GM23248 (cell line): ENCODE results near the gene APOM. TPM values are rescaled to one million over a fixed set of nuclear protein-coding genes. Genes with fewer than 3 reads are reported as not detected.

Experiments
- DNase-seq: peaks from one replicate; pipeline ENCODE4 v3.0.0-alpha.2; 2015
- H2AFZ ChIP-seq: fragments of 200-600 bp; sonication (generic); 2 replicates; pipeline ENCODE4 v1.6.1; 2016; ENCODE audit warnings: antibody characterized with exemption
- H3F3A ChIP-seq: fragments of 200-600 bp; sonication (generic); 2 replicates; pipeline ENCODE4 v1.6.1; 2016; ENCODE audit warnings: mild to moderate bottlenecking, antibody characterized with exemption, mixed run types; ENCODE audit not compliant: insufficient read depth
- H3K27ac ChIP-seq: fragments of 200-600 bp; sonication (generic); 2 replicates; pipeline ENCODE4 v1.5.1; 2016; ENCODE audit warnings: mild to moderate bottlenecking
- H3K27me3 ChIP-seq: fragments of 200-600 bp; sonication (generic); replicated peaks from 2 replicates; pipeline ENCODE4 v1.6.1; 2016; ENCODE audit warnings: mild to moderate bottlenecking; ENCODE audit not compliant: insufficient read depth
- H3K36me3 ChIP-seq: fragments of 200-600 bp; sonication (generic); 2 replicates; pipeline ENCODE4 v1.6.1; 2016; ENCODE audit warnings: low read depth, mild to moderate bottlenecking
- H3K4me1 ChIP-seq: fragments of 200-600 bp; sonication (generic); 2 replicates; pipeline ENCODE4 v1.6.1; 2016; ENCODE audit warnings: mild to moderate bottlenecking; ENCODE audit not compliant: insufficient read depth
- H3K4me2 ChIP-seq: fragments of 200-600 bp; sonication (generic); one replicate; pipeline ENCODE4 v1.6.1; 2016; ENCODE audit warnings: mild to moderate bottlenecking; ENCODE audit not compliant: unreplicated experiment
- H3K4me3 ChIP-seq: fragments of 200-600 bp; sonication (generic); 2 replicates; pipeline ENCODE4 v1.5.1; 2016; ENCODE audit warnings: mild to moderate bottlenecking
- H3K79me2 ChIP-seq: fragments of 200-600 bp; sonication (generic); 2 replicates; pipeline ENCODE4 v1.6.1; 2016; ENCODE audit warnings: mild to moderate bottlenecking; ENCODE audit not compliant: insufficient read depth
- H3K9ac ChIP-seq: fragments of 200-600 bp; sonication (generic); 2 replicates; pipeline ENCODE4 v1.6.1; 2016; ENCODE audit warnings: mild to moderate bottlenecking
- H3K9me2 ChIP-seq: fragments of 200-600 bp; sonication (generic); 2 replicates; pipeline ENCODE4 v1.6.1; 2016; ENCODE audit warnings: mixed run types, mild to moderate bottlenecking, moderate library complexity; ENCODE audit not compliant: insufficient read depth
- H3K9me3 ChIP-seq: fragments of 200-600 bp; sonication (generic); one replicate; pipeline ENCODE4 v1.6.1; 2017; ENCODE audit warnings: low read depth
- H4K20me1 ChIP-seq: fragments of 200-600 bp; sonication (generic); 2 replicates; pipeline ENCODE4 v1.6.0; 2016; ENCODE audit not compliant: insufficient read depth
- EZH2 ChIP-seq: fragments of 200-600 bp; sonication (generic); IDR thresholded peaks from 2 replicates; pipeline ENCODE4 v1.6.1; 2018; ENCODE audit warnings: antibody characterized with exemption, mild to moderate bottlenecking; ENCODE audit not compliant: insufficient read depth, poor library complexity, severe bottlenecking
- EZH2phosphoT487 ChIP-seq: fragments of 200-600 bp; sonication (generic); IDR thresholded peaks from 2 replicates; pipeline ENCODE4 v1.6.1; 2018; ENCODE audit warnings: antibody characterized with exemption, moderate library complexity, mild to moderate bottlenecking, low read depth; ENCODE audit not compliant: insufficient read depth
- WGBS, 2 experiments: methylation state at CpG; one replicate each; pipeline ENCODE4 v1.1.6; 2015 to 2017; ENCODE audit warnings: low lambda C conversion rate in 2 of 2, low coverage in 1 of 2; ENCODE audit errors: missing lambda C conversion rate in 2 of 2; 5-methylcytosine and 5-hydroxymethylcytosine counted together
- in situ Hi-C: fragments of 300-500 bp; cut with MboI; formaldehyde crosslinking; loops from 2 replicates; pipeline ENCODE4 v1.15.0; 2020
- polyA plus RNA-seq: library from polyadenylated mRNA; unstranded; fragments of >200 nt; fragmentation: Nextera tagmentation; extraction: Ambion mirVana; gene quantifications from 2 replicates; pipeline ENCODE4 v1.2.1, GENCODE V29; 2016
- total RNA-seq: library from RNA; depleted of rRNA; stranded (reverse); fragments of >200 nt; shearing (Covaris generic); gene quantifications from 2 replicates; pipeline ENCODE4 v1.2.3, GENCODE V29; 2014

The APOM gene
- total and polyA plus RNA-seq, 2 experiments from 2014 or later: 0.76 to 5.9 TPM

- Histone ChIP-seq H3K36me3 (peaks cover 16% of the 10 kb centered on the region; the same call in 1 of the 2 replicates), H3K27ac (no peak overlapping the region), H3K9ac (no peak overlapping the region), H3K4me3 (no peak overlapping the region), H4K20me1 (no peaks in the 10 kb centered on the region), H3K9me3 (no peaks in the 10 kb centered on the region), H3F3A (no peaks in the 10 kb centered on the region), H3K4me1 (no peaks in the 10 kb centered on the region), H3K79me2 (no peaks in the 10 kb centered on the region), H2AFZ (no peak overlapping the region), H3K4me2 (no peak overlapping the region), H3K9me2 (no peaks in the 10 kb centered on the region), H3K27me3 (no peaks in the 10 kb centered on the region)
- DNase-seq: no peak
- in situ Hi-C loops: no loop called here
- TF ChIP-seq EZH2phosphoT487 (no peak), EZH2 (no peak)
- WGBS, 2 experiments: 91 to 96% methylated on average over 10 to 12 of the region's 12 CpGs
Observed at GRCh38 chr6:31691564-31692108, 35.9 kb downstream of the APOM start.

- no peak for TF ChIP-seq EZH2
- TF ChIP-seq EZH2phosphoT487: no peak
- H3K27me3 ChIP-seq: no peaks in the 10 kb centered on the region
- H3K9me3 ChIP-seq: no peaks in the 10 kb centered on the region
- H3K9me2 ChIP-seq: no peaks in the 10 kb centered on the region
- in situ Hi-C loops: no loop called here
- no peak overlapping the region for H3K9ac ChIP-seq
- no peak overlapping the region for H3K27ac ChIP-seq
- H3K4me2 ChIP-seq: no peak overlapping the region
- no peak overlapping the region for H3K4me3 ChIP-seq
- H4K20me1 ChIP-seq: no peaks in the 10 kb centered on the region
- H3K4me1 ChIP-seq: no peaks in the 10 kb centered on the region
- no peak overlapping the region for H2AFZ ChIP-seq
- 97 to 98% methylated on average over 4 of the region's 4 CpGs for WGBS, 2 experiments
- no peak for DNase-seq
- no peaks in the 10 kb centered on the region for H3K79me2 ChIP-seq
- H3F3A ChIP-seq: no peaks in the 10 kb centered on the region
- H3K36me3 ChIP-seq: peaks cover 16% of the 10 kb centered on the region; the same call in 1 of the 2 replicates
Observed at GRCh38 chr6:31692353-31692752, 36.7 kb downstream of the APOM start.

GRCh38 chr6:31692886-31693285 lies 37.2 kb downstream of the APOM start:
- no peak overlapping the region for H3K9ac ChIP-seq
- H3K4me3 ChIP-seq: no peak overlapping the region
- 97 to 98% methylated on average over 9 of the region's 9 CpGs for WGBS, 2 experiments
- in situ Hi-C loops: no loop called here
- H3K36me3 ChIP-seq: peaks cover 16% of the 10 kb centered on the region; the same call in 1 of the 2 replicates
- no peak overlapping the region for H2AFZ ChIP-seq
- no peak overlapping the region for H3K27ac ChIP-seq
- H3K9me3 ChIP-seq: no peaks in the 10 kb centered on the region
- no peaks in the 10 kb centered on the region for H3F3A ChIP-seq
- no peaks in the 10 kb centered on the region for H3K79me2 ChIP-seq
- no peak overlapping the region for H3K4me2 ChIP-seq
- H3K4me1 ChIP-seq: no peaks in the 10 kb centered on the region
- H3K9me2 ChIP-seq: no peaks in the 10 kb centered on the region
- no peaks in the 10 kb centered on the region for H4K20me1 ChIP-seq
- H3K27me3 ChIP-seq: no peaks in the 10 kb centered on the region
- no peak for TF ChIP-seq EZH2
- TF ChIP-seq EZH2phosphoT487: no peak
- DNase-seq: no peak

- no peak overlapping the region for H3K4me3 ChIP-seq
- H3K4me1 ChIP-seq: no peaks in the 10 kb centered on the region
- H4K20me1 ChIP-seq: no peaks in the 10 kb centered on the region
- no peak overlapping the region for H3K9ac ChIP-seq
- in situ Hi-C loops: no loop called here
- DNase-seq: no peak
- no peak overlapping the region for H2AFZ ChIP-seq
- H3K36me3 ChIP-seq: peaks cover 13% of the 10 kb centered on the region; the same call in 1 of the 2 replicates
- H3K27ac ChIP-seq: no peak overlapping the region
- no peaks in the 10 kb centered on the region for H3K9me2 ChIP-seq
- WGBS, 2 experiments: 89 to 91% methylated on average over 6 of the region's 6 CpGs
- no peaks in the 10 kb centered on the region for H3F3A ChIP-seq
- no peaks in the 10 kb centered on the region for H3K9me3 ChIP-seq
- no peaks in the 10 kb centered on the region for H3K27me3 ChIP-seq
- TF ChIP-seq EZH2 (no peak), EZH2phosphoT487 (no peak)
- no peak overlapping the region for H3K4me2 ChIP-seq
- H3K79me2 ChIP-seq: no peaks in the 10 kb centered on the region
Observed at GRCh38 chr6:31693535-31693934, 37.8 kb downstream of the APOM start.

GRCh38 chr6:31697555-31697954 lies 41.9 kb downstream of the APOM start:
- Histone ChIP-seq H2AFZ (no peak overlapping the region), H3K27ac (no peak overlapping the region), H3K4me2 (no peak overlapping the region), H3K9me3 (no peaks in the 10 kb centered on the region), H3K36me3 (peaks cover 13% of the 10 kb centered on the region; the same call in 1 of the 2 replicates), H3K4me1 (peaks cover 8% of the 10 kb centered on the region), H3K27me3 (no peaks in the 10 kb centered on the region), H3K9ac (no peak overlapping the region), H4K20me1 (no peaks in the 10 kb centered on the region), H3K9me2 (no peaks in the 10 kb centered on the region), H3K4me3 (no peak overlapping the region), H3K79me2 (peaks cover 34% of the 10 kb centered on the region), H3F3A (no peaks in the 10 kb centered on the region)
- DNase-seq: no peak
- in situ Hi-C loops: no loop called here
- 61 to 62% methylated on average over 3 of the region's 3 CpGs for WGBS, 2 experiments
- TF ChIP-seq EZH2phosphoT487 (no peak), EZH2 (no peak)
